HL-60 (cell line): Measurements from ENCODE around the gene LIMCH1.

ENCODE experiments used
- GABPA ChIP-seq: IDR thresholded peaks from 2 replicates; pipeline ENCODE4 v1.6.1; 2012; ENCODE audit warnings: low read depth
- POLR2AphosphoS5 ChIP-seq: IDR thresholded peaks from 2 replicates; pipeline ENCODE4 v1.6.1; 2012; ENCODE audit warnings: low read depth
- SPI1 ChIP-seq: IDR thresholded peaks from 2 replicates; pipeline ENCODE4 v1.6.1; 2012; ENCODE audit warnings: low read depth, mild to moderate bottlenecking, borderline replicate concordance
- TF ChIP-seq, protein P1 (sequence below): IDR thresholded peaks from one replicate; pipeline ENCODE4 v1.5.1; 2011; ENCODE audit warnings: low read length, control low read depth, inconsistent platforms; ENCODE audit not compliant: insufficient read depth
- TF ChIP-seq, protein P2 (sequence below): IDR thresholded peaks from 2 replicates; pipeline ENCODE4 v1.6.1; 2012; ENCODE audit warnings: low read depth; ENCODE audit not compliant: insufficient replicate concordance

DNA sequence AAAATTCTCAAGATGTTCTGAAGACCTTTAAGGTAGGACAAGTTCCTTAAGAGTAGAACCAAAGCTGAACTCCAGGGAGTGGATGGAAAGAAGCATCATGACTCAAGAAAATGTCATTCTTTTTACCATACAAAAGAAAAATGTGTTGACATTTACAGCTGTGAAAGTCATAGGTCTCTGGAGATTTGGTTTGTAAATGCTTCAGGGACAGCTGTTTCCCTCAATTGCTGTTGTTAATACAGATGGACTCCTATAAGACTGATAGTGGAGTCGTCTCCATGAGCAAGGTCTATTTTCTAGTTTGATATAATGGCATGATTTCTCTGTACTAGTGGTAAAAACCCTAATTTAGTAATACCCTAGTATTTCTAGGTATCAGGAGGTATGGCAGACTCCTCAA, 108.9 kb downstream of the LIMCH1 start:
- TF ChIP-seq, protein P1, sequence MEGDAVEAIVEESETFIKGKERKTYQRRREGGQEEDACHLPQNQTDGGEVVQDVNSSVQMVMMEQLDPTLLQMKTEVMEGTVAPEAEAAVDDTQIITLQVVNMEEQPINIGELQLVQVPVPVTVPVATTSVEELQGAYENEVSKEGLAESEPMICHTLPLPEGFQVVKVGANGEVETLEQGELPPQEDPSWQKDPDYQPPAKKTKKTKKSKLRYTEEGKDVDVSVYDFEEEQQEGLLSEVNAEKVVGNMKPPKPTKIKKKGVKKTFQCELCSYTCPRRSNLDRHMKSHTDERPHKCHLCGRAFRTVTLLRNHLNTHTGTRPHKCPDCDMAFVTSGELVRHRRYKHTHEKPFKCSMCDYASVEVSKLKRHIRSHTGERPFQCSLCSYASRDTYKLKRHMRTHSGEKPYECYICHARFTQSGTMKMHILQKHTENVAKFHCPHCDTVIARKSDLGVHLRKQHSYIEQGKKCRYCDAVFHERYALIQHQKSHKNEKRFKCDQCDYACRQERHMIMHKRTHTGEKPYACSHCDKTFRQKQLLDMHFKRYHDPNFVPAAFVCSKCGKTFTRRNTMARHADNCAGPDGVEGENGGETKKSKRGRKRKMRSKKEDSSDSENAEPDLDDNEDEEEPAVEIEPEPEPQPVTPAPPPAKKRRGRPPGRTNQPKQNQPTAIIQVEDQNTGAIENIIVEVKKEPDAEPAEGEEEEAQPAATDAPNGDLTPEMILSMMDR: no peak
- TF ChIP-seq, protein P2, sequence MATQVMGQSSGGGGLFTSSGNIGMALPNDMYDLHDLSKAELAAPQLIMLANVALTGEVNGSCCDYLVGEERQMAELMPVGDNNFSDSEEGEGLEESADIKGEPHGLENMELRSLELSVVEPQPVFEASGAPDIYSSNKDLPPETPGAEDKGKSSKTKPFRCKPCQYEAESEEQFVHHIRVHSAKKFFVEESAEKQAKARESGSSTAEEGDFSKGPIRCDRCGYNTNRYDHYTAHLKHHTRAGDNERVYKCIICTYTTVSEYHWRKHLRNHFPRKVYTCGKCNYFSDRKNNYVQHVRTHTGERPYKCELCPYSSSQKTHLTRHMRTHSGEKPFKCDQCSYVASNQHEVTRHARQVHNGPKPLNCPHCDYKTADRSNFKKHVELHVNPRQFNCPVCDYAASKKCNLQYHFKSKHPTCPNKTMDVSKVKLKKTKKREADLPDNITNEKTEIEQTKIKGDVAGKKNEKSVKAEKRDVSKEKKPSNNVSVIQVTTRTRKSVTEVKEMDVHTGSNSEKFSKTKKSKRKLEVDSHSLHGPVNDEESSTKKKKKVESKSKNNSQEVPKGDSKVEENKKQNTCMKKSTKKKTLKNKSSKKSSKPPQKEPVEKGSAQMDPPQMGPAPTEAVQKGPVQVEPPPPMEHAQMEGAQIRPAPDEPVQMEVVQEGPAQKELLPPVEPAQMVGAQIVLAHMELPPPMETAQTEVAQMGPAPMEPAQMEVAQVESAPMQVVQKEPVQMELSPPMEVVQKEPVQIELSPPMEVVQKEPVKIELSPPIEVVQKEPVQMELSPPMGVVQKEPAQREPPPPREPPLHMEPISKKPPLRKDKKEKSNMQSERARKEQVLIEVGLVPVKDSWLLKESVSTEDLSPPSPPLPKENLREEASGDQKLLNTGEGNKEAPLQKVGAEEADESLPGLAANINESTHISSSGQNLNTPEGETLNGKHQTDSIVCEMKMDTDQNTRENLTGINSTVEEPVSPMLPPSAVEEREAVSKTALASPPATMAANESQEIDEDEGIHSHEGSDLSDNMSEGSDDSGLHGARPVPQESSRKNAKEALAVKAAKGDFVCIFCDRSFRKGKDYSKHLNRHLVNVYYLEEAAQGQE: no peak
- no peak for TF ChIP-seq POLR2AphosphoS5
- no peak for TF ChIP-seq GABPA
- TF ChIP-seq SPI1: no peak
